GM18508 (cell line): Measurements from ENCODE around the gene CAMK2D.
"Not testable (repeated sequence)": the region's sequence is repeated elsewhere in the genome, so short reads cannot be mapped to it uniquely, and the experiment has no call there.

Source experiments
- ATAC-seq: cut with Tn5 transposase; IDR thresholded peaks from one replicate; pipeline ENCODE4 v1.9.1; 2021; ENCODE audit warnings: moderate number of reproducible peaks; ENCODE audit not compliant: insufficient read depth, unreplicated experiment

CAMK2D gene

GRCh38 chr4:113761620-113762185 is at the start of gene CAMK2D:
CAMK2D (minus strand) TSS chr4:113761738; CDS start chr4:113761068, 670 bp downstream.
- peak; percentile 28 for ATAC-seq

- no peak for ATAC-seq
Measured at GRCh38 chr4:113810906-113811305, 49.4 kb upstream of the CAMK2D start.

- ATAC-seq, result no peak
Measured at GRCh38 chr4:113809311-113809710, 47.8 kb upstream of the CAMK2D start.

GRCh38 chr4:113806850-113807249 is 45.3 kb upstream of the CAMK2D start:
- ATAC-seq, result no peak

GRCh38 chr4:113801882-113802281 is 40.3 kb upstream of the CAMK2D start:
- no peak for ATAC-seq

GRCh38 chr4:113796381-113796780 is 34.8 kb upstream of the CAMK2D start:
- not testable (repeated sequence) for ATAC-seq

- ATAC-seq, result no peak
Measured at GRCh38 chr4:113790478-113790877, 28.9 kb upstream of the CAMK2D start.

GRCh38 chr4:113788888-113789287 is 27.4 kb upstream of the CAMK2D start:
- no peak for ATAC-seq

GRCh38 chr4:113785781-113786180 is 24.2 kb upstream of the CAMK2D start:
- ATAC-seq, result no peak

- ATAC-seq, result no peak
Measured at GRCh38 chr4:113784497-113785250, 23.1 kb upstream of the CAMK2D start.

GRCh38 chr4:113783701-113784100 is 22.2 kb upstream of the CAMK2D start:
- no peak for ATAC-seq

GRCh38 chr4:113783289-113783688 is 21.8 kb upstream of the CAMK2D start:
- no peak for ATAC-seq

GRCh38 chr4:113781439-113782040 is 20.0 kb upstream of the CAMK2D start:
- no peak for ATAC-seq

- ATAC-seq, result no peak
Measured at GRCh38 chr4:113776679-113777078, 15.1 kb upstream of the CAMK2D start.

- ATAC-seq, result no peak
Measured at GRCh38 chr4:113776016-113776415, 14.5 kb upstream of the CAMK2D start.

GRCh38 chr4:113773756-113774155 is 12.2 kb upstream of the CAMK2D start:
- no peak for ATAC-seq

GRCh38 chr4:113773014-113773413 is 11.5 kb upstream of the CAMK2D start:
- no peak for ATAC-seq

- ATAC-seq, result no peak
Measured at GRCh38 chr4:113772319-113772718, 10.8 kb upstream of the CAMK2D start.

GRCh38 chr4:113769744-113770143 is 8.2 kb upstream of the CAMK2D start:
- no peak for ATAC-seq

- ATAC-seq, result no peak
Measured at GRCh38 chr4:113768952-113769351, 7.4 kb upstream of the CAMK2D start.

- no peak for ATAC-seq
Measured at GRCh38 chr4:113766882-113767281, 5.3 kb upstream of the CAMK2D start.
